ENCODE measurements around the gene AGBL4.

AGBL4 gene

DNA sequence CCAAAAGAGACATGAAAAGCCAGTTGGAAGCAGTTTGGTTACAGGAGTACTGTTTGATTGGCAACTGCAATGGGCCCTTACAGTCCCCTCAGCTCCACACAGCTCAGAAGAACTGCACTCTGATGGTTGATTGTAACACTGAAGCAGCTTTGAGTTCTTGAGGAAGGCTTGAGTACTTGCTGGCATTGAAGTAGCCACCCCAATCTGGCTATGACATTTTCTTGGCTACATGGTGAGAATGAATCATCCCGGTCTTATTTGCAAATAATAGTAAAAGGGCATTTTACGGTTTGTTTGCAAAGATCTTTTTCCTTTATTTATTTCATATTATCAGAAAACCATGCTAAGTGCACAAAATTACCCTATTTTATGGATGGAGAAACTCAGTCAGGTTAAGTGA is 1087.3 kb downstream of the AGBL4 start:
- DNase-seq, result no peak

DNA sequence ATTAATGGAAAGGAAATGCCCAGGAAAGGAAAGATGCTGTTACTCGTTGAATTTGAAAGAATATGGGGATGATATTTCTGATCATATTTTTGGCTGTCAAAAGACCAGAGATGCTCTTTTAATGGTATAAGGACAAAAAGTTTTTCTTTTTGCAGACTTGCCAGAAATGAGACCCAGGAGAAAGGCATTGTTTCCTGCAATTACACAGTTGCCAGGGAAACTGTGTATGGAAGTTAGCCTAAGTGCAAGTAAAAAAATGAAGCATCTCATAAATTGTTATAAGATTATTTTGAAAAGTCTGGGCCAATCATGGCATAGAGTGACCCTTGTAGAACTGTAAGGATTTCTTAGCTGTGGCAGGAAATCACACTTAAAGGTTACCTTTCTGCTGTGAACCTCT is 1091.4 kb downstream of the AGBL4 start:
- no peak for DNase-seq

DNA sequence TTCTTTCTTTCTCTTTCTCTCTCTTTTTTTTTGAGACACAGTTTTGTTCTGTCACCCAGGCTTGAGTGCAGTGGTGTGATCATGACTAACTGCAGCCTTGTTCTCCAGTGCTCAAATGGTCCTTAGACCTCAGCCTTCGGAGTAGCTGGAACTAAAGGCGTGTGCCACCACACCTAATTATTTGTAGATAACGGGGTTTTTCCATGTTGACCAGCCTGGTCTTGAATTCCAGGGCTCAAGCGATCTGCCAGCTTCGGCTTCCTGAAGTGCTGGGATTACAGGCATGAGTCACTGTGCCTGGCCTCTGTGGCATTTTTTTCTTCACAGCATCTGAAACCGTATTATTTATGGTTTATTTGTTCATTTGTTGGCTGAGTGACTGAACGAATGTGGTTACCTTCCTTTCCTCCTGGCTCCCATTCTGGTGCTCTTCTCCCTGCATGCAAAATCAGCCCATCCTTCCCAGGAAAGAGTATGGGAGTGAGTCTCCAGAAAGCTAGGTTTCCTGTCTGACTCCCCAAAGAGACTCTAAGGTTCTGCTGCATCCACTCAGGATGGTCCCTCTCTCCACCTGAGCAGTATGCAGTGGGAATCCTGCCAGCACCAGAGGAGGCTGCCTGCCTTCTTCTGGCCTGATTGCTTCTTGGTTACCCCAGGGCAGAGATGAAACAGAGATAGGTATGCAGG is 1092.1 kb downstream of the AGBL4 start:
- DNase-seq, result no peak

DNA sequence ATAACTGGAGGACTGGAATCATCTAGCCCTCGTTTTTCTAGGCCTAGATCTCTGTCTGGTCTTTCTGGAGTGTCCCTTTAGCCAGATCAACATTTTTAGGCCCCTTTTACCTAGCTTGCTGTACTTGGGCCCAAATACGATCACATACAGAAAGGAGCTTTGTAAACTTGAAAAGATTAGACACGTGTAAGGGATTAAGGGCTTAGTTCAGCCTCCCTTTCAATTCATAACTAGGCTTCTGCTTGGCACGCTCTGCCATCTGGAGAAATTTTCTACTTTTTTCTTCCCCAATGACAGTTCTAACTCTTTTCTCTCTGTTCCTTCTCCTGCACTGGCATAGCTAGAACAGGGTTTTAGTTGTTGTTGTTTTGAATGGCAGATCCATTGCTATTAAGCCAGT is 1093.7 kb downstream of the AGBL4 start:
- no peak for DNase-seq

DNA sequence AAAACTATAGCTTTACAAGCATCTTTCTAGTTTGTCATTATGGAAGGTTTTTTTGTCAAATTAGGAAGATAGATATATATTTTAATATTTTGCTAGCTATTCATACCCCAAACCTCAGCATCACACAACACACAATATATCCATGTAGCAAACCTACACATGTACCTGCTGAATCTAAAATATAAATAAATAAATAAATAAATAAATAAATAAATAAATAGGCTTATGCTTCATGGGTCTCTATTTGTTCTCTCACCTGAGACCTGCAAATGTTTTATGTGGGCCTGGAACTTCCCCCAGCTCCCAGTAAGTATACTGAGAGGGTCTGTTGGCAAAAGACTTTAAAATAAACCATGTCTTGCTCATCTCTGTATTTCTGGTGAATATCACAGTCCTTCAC is 1099.7 kb downstream of the AGBL4 start:
- no peak for DNase-seq

DNA sequence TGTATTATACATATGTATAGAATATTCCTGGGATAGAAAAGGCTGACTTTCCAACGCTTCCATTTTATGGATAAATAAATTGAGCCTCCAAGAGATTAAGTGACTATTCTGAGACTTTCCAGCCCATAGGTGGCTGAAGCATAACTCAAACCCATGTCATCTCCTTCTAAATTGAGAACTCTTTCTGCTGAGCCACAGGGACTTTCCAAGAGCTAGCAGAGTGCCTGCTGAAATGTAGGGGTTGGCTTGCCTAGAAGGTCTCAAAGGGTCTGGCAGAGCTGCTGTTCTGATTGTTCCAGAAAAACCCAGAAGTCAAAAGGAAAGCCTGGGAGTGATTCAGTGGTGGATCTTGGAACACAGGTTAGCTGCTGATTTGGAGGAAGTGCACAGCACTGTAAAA is 1100.6 kb downstream of the AGBL4 start:
- DNase-seq, result no peak

DNA sequence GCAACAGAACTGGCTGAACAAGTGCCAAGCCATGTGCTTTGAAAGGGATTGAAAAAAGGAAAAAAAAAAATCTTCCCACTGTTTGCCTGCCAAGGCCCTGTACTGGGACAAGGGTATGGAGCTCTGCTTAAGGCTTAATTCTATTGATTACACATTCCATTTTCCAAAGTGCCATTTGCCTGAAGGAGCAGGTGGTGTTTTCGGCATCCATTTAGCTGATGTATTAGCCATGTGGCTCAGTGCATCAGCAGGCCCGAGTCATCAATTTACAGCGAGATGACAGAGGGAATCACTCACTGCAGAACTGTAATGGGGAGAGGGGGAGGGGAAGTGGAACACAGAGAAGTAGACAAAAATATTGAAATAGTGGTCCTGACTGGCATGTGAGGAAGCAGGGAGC is 1102.9 kb downstream of the AGBL4 start:
- DNase-seq, result no peak

DNA sequence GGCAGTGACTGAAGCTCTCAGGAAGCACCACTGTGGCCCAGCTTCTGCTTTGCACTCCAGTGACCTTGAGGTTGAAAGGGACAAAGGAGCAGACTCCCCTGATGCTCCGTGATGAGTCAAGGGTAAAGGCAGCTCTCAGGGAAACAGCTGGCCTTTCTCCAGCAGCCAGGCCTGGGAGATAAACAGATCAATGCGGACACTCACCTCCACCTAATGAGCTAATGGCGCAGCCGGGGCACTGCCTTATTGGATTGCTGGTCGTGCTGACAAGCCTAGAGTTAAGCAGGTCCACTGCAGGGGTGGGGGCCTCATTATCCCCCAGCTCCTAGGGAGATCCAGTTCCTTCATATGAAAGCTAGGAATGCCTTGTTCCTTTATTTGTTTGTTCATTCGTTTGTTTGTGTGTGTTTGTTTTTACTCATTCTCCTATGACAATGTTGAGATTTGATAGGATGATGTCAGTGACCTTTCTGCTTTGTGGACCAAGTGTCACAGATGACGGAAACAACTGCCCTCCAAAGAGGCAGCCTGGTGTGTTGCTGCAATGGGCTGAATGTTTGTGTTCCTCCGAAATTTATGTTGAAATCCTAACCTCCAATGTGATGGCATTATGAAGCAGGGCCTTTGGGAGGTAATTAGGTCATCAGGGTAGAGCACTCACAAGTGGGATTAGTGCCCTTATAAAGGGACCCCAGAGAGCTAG is 1105.7 kb downstream of the AGBL4 start:
- no peak for DNase-seq

DNA sequence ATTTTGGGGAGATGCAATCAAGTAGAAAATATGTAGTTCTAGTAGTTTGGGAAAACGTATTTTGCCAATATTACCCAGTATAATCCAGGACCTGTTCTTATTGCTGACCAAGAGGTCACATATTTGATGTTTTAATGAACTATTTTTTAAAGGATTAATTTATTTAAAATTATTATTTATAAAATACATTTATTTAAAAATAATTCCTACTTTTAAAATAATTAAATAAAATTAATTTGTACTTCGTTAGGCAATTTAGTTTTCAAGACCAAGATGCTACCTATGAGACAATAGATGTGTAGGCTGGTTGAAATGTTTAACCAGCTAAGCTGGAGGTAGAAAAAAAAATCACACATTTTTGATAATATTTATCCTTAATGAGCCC is 1106.7 kb downstream of the AGBL4 start:
- no peak for DNase-seq

DNA sequence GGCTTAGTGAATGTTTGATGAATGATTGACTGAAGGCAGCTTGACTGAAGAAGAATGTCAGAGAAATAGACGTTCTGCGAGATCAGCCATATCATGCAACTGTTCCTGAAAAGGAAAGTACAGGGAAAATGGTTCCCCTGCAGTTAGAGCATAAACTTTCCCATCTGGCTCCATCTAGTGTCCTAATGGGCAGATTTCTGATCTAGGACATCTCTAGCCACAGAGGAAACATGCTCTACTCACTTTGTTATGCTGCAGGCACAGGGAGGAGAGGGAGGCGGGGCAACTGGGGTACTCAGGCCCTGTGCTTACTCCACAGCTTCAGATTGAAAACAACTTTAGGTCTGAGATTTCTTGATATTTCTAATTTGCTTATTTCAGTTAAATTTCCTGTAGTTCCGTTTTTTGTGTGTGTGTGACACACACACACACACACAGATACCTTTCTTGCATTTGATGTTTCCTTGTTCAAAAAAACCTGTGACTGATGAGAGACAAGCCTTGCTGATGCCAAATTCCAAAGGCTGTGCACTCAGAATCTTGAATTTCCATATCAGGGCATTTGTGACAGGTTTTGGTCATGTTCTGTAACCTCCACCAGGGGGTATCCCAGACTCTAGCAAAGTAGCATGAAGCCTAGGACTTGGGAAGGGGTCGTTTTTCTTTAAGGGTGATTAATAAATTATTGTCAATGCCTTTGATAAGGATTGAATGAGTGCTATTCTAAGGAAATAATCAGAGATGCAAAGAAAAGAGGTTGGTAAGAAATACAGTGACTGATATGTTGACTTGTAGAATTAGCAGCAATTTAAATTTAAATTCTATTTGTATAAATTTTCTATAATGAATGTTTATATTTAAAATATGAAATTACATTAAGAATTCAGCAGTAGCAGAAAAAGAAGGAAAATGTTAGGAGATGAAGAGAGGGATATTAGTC is 1107.4 kb downstream of the AGBL4 start:
- DNase-seq, result no peak

DNA sequence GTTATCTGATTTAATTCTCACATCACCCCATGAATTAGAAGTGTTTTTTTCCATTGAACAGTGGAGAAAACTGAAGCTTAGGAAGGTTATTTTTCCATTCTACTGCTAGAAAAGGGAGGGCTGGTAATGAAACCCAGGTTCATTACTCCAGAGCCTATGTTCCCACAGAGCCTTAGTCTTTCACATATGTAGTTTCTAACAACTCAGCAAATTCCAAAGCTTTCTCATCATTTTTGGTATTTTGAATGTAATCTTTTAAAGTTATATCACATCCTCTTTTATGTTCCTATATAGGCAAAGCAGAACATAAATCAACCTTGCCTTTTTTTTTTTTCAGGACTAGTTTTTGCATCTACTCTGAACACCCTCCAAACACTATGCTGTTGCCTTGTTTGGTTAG is 1115.1 kb downstream of the AGBL4 start:
- DNase-seq, result no peak

DNA sequence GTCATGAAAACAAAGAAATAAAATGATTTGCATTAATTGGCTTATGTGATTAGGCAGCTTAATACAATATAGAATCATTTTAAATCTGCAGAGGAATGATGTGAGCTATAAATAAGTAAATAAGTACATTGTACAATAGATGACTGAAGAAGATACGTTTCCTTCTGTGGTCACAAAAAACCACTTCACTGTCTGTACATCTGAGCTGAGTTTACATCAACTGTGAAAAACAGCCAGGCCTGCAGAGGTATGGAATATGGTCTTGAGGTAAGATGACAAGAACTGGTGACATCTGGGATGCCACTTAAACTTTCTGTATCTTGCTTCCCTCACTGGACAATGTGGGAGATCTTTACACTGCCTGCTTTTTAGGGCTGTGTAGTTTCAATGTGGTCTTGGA is 1117.0 kb downstream of the AGBL4 start:
- no peak for DNase-seq

DNA sequence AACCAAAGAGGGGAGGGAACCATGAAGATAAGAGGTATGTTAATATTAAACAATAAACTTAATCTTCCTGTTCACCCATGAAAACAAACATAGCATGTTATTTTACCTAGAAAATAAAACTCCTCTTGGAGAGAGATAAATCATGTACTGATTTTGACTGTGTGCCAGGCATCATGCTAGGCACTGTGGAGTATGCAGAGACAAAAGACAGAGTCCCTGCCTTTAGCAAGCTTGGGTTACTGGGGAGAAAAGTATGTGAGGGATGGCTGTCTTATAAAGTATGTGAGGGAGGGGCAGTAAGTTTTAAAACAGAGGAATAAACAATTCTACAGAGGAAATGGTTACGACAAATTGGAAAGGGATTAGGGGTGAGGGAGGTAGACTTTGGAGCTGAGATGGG is 1117.6 kb downstream of the AGBL4 start:
- no peak for DNase-seq

DNA sequence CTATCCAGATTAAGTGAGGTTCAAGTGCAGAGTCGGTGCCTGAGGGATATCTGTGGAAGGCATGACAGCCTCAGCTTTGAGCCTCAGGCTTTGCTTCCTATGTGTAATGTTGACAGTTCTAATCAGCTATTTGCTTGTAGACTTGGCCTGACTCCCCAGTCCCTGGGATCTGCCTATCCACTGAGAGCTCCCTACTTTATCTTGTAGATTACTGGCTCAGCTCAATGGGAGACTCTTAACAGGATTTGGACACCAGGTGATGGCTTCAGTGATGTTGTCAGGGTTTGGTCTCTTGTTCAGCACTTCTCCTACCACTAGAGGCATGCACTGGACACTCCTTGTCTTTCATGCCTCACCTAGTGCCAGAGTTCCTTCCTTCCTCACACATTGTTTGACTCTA is 1120.5 kb downstream of the AGBL4 start:
- no peak for DNase-seq

DNA sequence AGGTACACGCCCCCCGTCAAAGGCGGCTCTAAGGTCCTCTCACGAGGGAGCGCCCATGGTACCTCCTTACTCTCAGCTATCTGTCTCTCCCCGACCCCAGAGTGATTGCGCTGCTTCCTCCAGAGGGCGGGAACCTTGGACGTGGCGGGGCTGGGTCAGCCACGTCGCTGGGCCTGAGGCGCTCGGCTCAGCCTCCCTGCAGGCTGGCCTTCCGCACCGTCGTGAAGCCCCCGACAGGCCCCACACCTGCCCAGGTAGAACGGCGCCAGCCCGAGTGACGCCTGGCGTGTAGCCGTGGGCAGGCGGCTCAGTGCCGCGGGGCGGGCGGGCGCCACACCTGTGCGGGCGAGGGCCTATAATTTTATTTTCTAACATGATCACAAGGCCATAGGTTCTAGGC is 1124.9 kb downstream of the AGBL4 start:
- DNase-seq, result no peak

DNA sequence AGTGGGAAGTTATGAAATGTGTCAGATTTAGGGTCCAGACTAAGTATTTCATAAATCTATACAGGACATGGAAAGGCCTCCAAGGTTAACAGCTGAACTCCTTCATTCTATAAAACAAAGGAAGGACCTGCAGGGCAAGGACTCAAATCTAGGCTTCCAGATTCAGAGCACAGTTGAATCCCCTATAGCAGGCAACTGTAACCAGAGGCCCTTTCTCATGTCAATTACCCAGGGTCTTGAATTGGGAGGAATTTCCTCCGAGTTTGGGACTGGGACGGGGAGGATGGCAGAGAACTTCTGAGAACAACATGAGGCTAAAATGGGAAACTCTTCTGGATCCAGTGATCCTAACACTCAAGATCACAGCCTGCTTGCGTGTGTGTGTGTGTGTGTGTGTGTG is 1134.1 kb downstream of the AGBL4 start:
- no peak for DNase-seq

DNA sequence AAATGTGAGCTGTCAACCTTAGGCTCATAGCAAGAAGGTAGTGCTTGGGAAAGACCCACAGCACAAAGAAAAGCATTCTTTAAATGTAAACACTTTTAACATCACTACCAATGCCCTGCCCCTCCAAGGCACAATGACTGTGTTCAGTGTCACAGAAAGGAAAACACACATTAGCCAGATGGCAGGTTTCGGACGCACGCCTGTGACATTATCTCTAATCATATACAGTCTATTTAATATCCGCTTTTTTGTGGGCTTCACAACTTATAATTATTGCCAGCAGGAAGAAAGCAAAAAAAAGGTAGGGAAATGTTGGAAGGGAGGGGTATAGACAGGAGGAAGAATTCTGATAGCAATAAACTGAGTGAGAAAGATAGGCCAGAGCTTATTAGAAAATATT is 1134.7 kb downstream of the AGBL4 start:
- no peak for DNase-seq

DNA sequence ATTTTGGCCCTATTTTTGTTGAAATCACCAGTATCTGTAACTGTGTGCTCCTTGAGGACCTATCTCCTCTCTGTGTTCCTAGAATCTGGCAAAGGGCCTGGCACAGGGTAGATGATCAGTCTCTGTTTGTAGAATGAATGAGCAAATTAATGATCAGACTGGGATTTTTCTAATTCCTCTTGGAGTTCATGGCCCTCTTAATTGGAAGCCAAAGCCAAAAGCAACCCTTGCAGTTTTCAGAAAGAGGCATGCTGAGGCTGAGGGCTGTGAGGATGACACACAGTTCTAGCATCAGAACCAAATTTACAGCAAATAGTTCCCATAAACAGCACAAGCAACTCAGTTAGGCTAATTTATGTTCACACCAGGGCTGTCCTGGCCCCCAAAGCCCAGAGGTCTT is 1136.0 kb downstream of the AGBL4 start:
- no peak for DNase-seq

DNA sequence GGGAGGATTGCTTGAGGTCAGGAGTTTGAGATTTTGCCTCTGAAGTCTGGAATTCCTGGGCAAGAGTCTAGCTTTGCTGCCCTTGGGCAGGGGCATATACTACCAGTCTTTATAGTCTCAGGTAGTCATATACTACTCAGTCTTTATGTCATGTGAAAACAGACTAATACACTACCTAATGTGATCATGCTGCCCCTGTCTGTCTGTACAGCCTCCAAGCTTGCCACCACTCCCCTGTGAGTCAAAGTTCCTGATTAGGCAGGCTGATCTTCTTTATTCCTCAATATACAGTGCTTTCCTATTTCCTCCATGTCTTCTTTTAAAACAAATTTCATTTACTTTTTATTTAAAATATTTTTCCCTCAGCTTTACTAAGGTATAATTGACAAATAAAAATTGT is 1141.7 kb downstream of the AGBL4 start:
- no peak for DNase-seq

DNA sequence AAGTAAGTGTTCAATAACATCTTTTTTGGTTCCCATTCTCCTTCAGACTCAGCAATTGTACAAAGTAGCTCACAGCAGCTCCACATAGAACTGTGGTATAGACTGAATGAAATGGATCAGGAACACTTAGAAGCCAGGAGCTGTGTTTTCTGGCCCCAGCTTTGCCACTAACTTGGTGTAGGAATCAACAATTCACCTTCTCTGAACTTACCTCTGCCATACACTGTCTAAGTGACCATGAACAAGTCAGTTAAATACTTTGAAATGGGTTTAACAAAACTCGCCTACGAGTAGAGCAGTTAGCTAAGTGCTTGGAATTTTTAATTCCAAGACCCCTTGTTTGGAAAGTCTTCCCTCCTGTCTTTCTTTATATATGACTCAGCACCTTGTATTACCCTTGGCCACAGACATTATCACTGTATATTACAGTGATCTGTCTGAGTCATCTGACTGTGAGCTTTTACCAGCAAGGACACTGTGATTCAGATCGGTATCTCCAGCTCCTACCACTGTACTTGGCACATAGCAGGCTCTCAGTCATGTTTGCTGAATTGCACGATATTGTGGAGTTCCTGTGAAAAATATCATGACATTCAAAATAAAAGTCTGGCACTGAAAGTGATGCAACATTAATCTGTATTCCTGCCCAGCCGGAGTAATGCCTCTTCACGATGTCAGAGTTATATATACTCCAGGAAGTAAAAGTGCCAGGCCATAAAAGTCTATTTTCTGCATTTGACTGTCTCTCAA is 1145.4 kb downstream of the AGBL4 start:
- DNase-seq, result no peak

DNA sequence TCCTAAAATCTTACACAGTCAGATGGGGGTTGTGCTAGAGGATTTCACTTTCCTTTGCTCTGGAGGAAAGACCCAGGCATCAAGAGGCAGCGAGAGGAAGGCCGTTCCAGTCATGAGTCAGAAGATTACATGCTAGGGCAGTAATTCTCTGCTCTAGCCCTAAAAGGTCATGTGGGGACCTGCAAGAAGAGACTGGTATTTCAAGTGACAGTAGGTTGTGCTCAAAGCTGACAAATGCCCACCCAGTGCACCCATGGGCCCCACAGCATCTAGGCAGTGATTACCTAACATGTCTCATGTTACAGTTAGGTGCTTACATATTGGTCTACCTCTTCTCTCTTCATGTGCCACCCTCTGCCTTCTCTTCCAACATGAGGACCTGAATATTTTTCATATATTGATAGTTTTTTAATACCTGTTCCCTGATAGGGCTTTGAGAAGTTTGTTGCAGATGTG is 1147.4 kb downstream of the AGBL4 start:
- DNase-seq, result no peak

DNA sequence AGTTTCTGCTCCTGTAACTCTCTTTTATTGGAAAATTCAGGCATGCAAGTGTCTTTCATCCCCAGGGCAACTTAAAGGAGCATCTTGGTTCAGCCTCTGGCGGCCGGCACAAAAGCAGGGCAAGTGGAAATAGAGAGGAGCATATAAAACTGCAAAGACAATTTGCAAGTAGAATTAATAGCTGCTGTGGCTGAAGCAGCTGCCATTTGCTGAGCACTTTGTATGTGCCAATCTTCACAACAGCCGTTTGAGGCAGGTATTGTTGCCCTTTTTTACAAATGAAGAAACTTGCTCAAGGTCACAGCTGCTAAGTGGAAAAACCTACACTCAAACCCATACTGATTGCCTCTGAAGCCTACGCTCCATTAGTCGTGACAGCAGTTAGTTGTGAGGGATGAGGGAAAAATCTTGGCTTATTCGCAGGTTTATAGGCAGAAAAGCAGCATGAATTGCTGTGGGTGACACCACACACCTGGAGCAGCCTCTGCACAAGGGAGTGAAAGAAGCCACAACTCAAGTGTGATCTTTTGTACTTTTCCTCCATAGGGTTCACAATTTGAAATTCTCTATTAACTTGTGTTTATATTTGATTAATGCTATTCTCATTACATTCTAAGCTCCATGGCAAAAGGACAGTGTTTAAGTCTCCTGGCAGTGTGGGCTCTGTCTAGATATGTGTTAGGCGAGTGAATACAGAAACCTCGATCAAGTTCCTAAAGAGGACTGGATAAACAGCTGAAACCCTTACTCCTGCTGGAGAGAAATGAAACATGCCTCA is 1148.0 kb downstream of the AGBL4 start:
- DNase-seq, result no peak
